ENCODE measurements around the gene ABCB8.

- TF ChIP-seq SMC3 (IDR thresholded peaks at IDR 0.05; ENCODE audit: low read depth, low read length) (no peak), CTCF (IDR thresholded peaks at IDR 0.05) (no peak), CHD2 (IDR thresholded peaks at IDR 0.05; ENCODE audit: low read length, partially characterized antibody) (no peak), SIN3A (IDR thresholded peaks at IDR 0.05; ENCODE audit: borderline replicate concordance, low read depth, low read length) (no peak), EZH2phosphoT487 (IDR thresholded peaks at IDR 0.05; ENCODE audit: borderline replicate concordance, low read depth) (no peak), EP300 (IDR thresholded peaks at IDR 0.05; ENCODE audit: borderline replicate concordance in 1 of 2, low read depth in 1 of 2, low read length in 1 of 2) (no peak)
Measured at GRCh38 chr7:150983893-150984368, 44.3 kb upstream of the ABCB8 start.

Measured in SK-N-SH (cell line).